ENCODE measurements around the gene ACAT1. TPM values are rescaled to one million over a fixed set of nuclear protein-coding genes. Genes with fewer than 3 reads are reported as not detected.

Gene ACAT1
- total RNA-seq, 1 donor: 96.6 TPM

- no peak overlapping the region for H2AFZ ChIP-seq (ENCODE audit: low read length)
Measured at GRCh38 chr11:108093128-108093904, 28.1 kb upstream of the ACAT1 start.

GRCh38 chr11:108097179-108097578 is 24.2 kb upstream of the ACAT1 start:
- Histone ChIP-seq H3K4me3 (ENCODE audit: insufficient read depth, low read length) (no peak overlapping the region), H2AFZ (ENCODE audit: low read length) (no peak overlapping the region), H3K4me2 (ENCODE audit: insufficient read depth, low read length) (no peak overlapping the region), H3K27me3 (ENCODE audit: insufficient read depth, low read length) (no peaks in the 10 kb centered on the region), H4K20me1 (ENCODE audit: insufficient read depth, low read length) (no peaks in the 10 kb centered on the region), H3K4me1 (ENCODE audit: insufficient read depth, low read length) (no peaks in the 10 kb centered on the region), H3K27ac (ENCODE audit: low read depth, low read length) (no peak overlapping the region), H3K79me2 (ENCODE audit: insufficient read depth, low read length) (no peaks in the 10 kb centered on the region), H3K36me3 (ENCODE audit: insufficient read depth, low read length) (peaks cover 41% of the 10 kb centered on the region), H3K9me3 (ENCODE audit: low read depth, low read length) (no peaks in the 10 kb centered on the region)
- TF ChIP-seq CTCF (IDR thresholded peaks at IDR 0.05; ENCODE audit: extremely low read depth, low read depth, low read length): no peak
- DNase-seq (ENCODE audit: insufficient read length, low spot score, missing footprints): no peak

More at GRCh38 chr11:108093128-108093904, 28.1 kb upstream of the ACAT1 start:
- H3K4me2 ChIP-seq (ENCODE audit: insufficient read depth, low read length): no peak overlapping the region
- H3K27me3 ChIP-seq (ENCODE audit: insufficient read depth, low read length): no peaks in the 10 kb centered on the region
- no peak for TF ChIP-seq CTCF (IDR thresholded peaks at IDR 0.05; ENCODE audit: extremely low read depth, low read depth, low read length)
- peaks cover 42% of the 10 kb centered on the region for H3K36me3 ChIP-seq (ENCODE audit: insufficient read depth, low read length)
- no peak overlapping the region for H3K4me3 ChIP-seq (ENCODE audit: insufficient read depth, low read length)
- no peak overlapping the region for H3K27ac ChIP-seq (ENCODE audit: low read depth, low read length)
- H4K20me1 ChIP-seq (ENCODE audit: insufficient read depth, low read length): no peaks in the 10 kb centered on the region
- H3K4me1 ChIP-seq (ENCODE audit: insufficient read depth, low read length): no peaks in the 10 kb centered on the region
- DNase-seq (ENCODE audit: insufficient read length, low spot score, missing footprints): no peak
- no peaks in the 10 kb centered on the region for H3K9me3 ChIP-seq (ENCODE audit: low read depth, low read length)
- no peaks in the 10 kb centered on the region for H3K79me2 ChIP-seq (ENCODE audit: insufficient read depth, low read length)

GRCh38 chr11:108101090-108101775 is 20.1 kb upstream of the ACAT1 start:
- Histone ChIP-seq H3K27ac (ENCODE audit: low read depth, low read length) (no peak overlapping the region), H3K27me3 (ENCODE audit: insufficient read depth, low read length) (no peaks in the 10 kb centered on the region), H4K20me1 (ENCODE audit: insufficient read depth, low read length) (no peaks in the 10 kb centered on the region), H3K4me3 (ENCODE audit: insufficient read depth, low read length) (no peak overlapping the region), H3K9me3 (ENCODE audit: low read depth, low read length) (no peaks in the 10 kb centered on the region), H3K4me1 (ENCODE audit: insufficient read depth, low read length) (no peaks in the 10 kb centered on the region), H2AFZ (ENCODE audit: low read length) (no peak overlapping the region), H3K79me2 (ENCODE audit: insufficient read depth, low read length) (no peaks in the 10 kb centered on the region), H3K36me3 (ENCODE audit: insufficient read depth, low read length) (peaks cover 26% of the 10 kb centered on the region), H3K4me2 (ENCODE audit: insufficient read depth, low read length) (no peak overlapping the region)
- DNase-seq (ENCODE audit: insufficient read length, low spot score, missing footprints): no peak
- TF ChIP-seq CTCF (IDR thresholded peaks at IDR 0.05; ENCODE audit: extremely low read depth, low read depth, low read length): no peak

GRCh38 chr11:108111126-108111525 is 10.2 kb upstream of the ACAT1 start:
- Histone ChIP-seq H3K79me2 (ENCODE audit: insufficient read depth, low read length) (no peaks in the 10 kb centered on the region), H3K4me2 (ENCODE audit: insufficient read depth, low read length) (no peak overlapping the region), H3K4me1 (ENCODE audit: insufficient read depth, low read length) (peaks cover 14% of the 10 kb centered on the region), H3K27me3 (ENCODE audit: insufficient read depth, low read length) (no peaks in the 10 kb centered on the region), H3K9me3 (ENCODE audit: low read depth, low read length) (no peaks in the 10 kb centered on the region), H4K20me1 (ENCODE audit: insufficient read depth, low read length) (no peaks in the 10 kb centered on the region), H2AFZ (ENCODE audit: low read length) (no peak overlapping the region), H3K36me3 (ENCODE audit: insufficient read depth, low read length) (peaks cover 6% of the 10 kb centered on the region), H3K27ac (ENCODE audit: low read depth, low read length) (no peak overlapping the region), H3K4me3 (ENCODE audit: insufficient read depth, low read length) (no peak overlapping the region)
- no peak for TF ChIP-seq CTCF (IDR thresholded peaks at IDR 0.05; ENCODE audit: extremely low read depth, low read depth, low read length)
- no peak for DNase-seq (ENCODE audit: insufficient read length, low spot score, missing footprints)

All from osteoblast (primary cell).